Inferior parietal cortex (tissue), 1 donor: ENCODE results near the gene SP100.
"Not testable (repeated sequence)": the region's sequence is repeated elsewhere in the genome, so short reads cannot be mapped to it uniquely, and the experiment has no call there.

Source experiments
- DNase-seq: peaks from one replicate; pipeline ENCODE4 v3.0.0-alpha.2; 2016; ENCODE audit errors: extremely low spot score

The SP100 gene

DNA sequence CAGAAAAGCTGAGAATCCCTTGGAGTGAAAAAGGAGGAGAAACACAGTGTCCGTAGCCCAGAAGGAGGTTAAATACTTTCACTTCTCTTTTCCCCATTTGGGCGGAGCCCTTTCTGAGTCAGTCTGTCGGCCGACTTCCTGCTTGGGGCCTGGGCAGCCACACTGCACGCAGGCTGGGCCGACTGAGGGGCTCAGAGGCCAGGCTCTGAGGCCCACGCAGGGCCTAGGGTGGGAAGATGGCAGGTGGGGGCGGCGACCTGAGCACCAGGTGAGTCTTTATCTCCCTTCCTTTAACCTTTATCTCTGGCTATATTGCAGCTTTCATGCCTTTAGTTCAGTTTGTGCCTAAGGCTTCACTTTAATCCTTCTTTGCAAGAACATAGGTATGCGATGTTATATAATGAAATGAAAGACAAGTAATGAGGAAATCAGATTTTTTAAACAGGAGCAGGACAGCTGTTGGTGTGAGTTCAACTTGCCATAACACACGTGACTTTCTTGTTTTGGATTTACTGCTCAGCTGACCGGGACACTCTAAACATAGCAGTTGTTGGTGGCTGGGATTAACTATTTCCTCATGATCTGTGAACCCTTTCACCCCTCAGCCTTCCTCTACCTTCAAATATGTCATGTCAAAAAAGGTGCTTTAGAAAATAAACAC, at the start of gene SP100:
Gene SP100 (plus strand): TSS at position 141 of the 661 bp plus-strand sequence. CDS start 96 bp downstream, at position 237.
- DNase-seq = no peak

DNA sequence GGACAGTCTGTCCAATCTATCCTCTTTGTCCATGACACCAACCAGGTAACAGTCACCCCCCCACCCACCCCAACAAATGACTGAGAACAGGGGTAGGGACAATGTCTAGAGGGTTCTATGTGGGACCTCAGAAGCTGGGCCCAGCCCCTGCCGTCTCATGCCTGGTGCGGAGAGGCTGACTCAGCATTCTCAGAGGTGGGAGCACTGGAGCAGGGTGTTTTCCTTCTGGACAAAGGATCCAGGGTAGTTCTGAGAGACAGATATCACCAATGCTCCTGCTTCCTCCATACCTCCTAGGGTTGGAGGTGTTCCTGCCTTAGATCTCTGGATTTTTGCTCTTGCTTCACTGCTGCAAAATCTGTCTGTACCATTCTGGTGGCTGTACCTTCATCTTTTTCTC, 33.9 kb upstream of the SP100 start:
- DNase-seq = no peak

DNA sequence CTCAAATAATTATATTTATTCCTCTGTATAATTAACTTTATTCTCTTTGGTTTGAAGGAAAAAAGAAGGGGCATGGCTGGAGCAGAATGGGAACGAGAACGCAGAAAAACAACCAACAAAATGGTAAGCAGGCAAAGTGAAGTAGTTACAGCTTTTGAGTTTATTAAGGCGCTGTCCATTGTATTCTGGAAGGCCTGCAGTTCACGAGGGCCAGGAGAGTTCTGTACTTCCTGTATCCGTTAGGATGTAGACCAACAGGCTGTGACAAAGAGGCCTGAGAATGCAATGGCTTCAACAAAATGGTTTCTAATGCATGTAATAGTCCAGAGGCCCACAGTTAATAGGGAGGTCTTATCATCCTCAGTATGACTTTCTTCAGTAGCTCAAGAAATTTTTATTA, 32.5 kb upstream of the SP100 start:
- DNase-seq = no peak

DNA sequence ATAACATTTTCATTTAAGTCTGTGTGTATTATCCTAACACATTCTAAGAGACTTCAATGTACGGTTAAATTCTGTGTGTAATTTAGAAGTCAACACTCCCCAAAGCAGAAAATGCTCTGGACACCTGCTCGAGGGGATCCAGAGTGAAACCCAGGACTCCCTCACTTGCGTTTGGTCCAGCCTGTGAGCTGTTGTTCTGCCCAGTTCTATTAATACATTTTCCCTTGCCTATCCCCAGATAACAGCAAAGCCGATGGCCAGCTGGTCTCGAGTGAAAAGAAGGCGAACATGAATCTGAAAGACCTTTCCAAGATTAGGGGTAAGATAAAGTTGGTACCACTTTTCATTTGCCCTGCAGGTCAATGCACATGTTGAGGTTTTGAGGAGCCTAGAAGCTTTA, 31.0 kb upstream of the SP100 start:
- no peak for DNase-seq

DNA sequence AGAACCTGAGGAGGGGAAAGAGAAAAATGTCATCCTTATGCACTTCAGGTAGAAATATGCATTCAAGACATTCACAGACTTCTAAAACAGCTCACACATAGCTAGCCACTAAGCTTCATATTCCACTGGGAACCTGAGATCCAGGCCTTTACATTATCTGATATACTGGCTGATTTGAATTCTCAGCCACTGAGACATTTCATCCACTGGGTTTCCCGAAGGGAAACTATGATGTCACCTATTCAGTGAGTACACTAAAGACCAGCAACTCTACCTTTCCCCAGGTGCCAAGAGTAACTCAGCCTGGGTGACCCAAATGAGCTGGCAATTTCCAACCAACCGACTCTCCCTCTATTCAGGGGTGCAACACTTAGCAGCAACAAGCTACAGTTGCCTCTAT, 21.7 kb upstream of the SP100 start:
- DNase-seq = no peak

DNA sequence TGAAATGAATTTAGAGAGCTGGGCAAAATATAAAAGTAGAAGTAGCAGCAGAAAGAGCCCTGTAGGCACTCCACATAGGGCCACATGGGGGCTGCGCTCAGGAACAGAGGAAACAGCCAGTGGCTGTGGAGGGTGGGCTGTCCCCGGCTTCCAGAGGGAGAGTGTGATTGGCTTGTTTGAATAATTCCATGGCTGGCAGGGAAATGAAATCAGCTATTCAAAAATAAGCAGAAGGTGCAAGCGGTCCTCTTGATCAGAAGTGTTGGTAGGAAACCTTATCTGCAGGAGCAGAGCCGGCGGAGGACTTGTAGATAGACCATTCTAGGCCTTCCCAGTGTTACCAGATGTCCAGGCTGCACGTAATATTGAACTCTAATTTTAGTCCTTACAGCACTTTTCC, 17.3 kb upstream of the SP100 start:
- not testable (repeated sequence) for DNase-seq

DNA sequence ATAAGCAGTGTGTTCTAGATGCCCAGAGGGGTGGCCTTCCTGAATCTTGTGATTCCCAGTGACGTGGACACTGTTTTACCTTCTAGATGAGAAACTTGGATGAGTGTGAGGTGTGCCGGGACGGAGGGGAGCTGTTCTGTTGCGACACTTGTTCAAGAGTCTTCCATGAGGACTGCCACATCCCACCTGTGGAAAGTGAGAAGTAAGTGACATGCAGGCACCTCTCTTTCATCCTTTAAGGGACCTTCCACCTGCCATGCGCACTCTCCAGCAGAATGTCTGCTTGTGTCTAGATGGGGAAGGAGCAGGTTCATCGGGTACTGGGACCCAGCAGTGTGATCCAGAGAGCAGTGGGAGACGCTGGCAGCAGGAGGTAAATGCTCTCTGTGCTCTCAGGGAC, 16.0 kb upstream of the SP100 start:
- no peak for DNase-seq

DNA sequence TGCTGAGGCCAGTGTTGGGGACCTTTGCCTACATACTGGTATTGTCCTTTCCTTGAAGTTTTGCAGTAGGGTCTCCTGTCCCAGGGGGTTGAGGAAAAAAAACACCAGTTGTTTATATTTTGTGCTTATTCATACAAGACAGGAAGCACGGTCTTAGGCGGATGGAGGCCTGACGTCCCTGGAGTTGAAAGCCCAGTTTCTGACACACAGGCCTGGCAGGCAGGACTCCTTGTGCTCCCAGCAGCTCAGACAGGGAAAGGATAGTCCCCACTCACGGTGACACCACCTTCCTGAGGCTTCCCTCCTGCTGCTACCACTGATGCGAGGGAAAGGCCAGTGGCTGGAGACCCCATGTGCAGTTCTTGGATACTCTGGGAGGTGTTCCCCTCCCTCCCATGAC, 15.5 kb upstream of the SP100 start:
- DNase-seq = no peak

DNA sequence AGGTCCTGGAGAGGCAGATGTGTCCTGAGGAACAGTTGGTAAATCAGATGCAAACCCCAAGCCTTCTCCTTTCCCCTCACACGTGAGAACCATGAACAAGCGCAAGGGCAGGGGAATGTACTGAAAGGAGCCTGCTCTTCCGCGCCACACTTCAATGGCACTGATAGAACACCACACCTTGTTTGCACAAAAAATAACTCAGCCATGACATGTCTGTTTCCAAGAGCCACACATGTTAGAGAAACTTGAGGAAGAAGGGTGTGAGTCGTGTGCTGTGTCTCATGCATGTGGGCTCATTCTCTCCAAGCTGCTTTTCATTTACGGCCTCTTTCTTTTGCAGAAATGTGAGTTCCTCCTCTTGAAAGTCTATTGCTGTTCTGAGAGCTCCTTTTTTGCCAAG, 15.0 kb upstream of the SP100 start:
- DNase-seq = not testable (repeated sequence)

DNA sequence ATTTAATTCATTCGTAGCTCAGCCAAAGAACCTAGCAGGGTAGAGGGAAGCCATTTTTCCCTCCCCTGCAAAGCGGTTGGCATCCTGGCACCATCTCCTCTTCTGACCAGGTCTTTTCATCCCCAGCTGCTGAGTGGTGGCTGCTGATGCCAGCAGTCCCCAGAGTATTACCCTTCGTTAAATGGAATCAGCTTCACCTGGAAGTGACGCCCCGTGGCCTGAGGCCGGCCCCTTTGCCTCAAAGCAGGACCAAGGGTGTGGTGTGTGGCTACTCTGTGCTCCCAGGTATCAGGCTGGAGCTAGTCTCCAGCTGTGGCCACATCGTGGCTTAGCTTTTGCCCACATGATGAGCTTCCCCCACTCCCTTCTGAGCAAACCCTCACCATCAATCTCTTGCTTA, 12.3 kb upstream of the SP100 start:
- no peak for DNase-seq

DNA sequence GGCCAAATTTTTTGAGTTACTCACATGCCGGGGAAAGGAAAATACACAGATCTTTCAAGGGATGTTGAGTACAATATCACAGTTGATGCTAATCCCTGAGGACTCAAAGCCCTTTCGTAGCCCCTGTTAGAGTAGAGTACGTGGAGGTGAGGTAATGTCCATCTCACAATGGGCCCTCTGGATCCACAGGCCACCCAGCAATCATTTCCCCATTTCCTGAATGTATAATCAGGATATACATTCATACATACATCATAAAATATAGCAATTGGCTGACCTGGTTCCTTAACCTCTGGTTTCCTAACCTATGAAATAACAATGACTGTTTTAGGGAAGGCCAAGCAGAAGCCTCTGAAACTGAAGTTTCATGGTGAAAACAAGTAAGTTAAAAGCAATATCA, 10.2 kb upstream of the SP100 start:
- no peak for DNase-seq

DNA sequence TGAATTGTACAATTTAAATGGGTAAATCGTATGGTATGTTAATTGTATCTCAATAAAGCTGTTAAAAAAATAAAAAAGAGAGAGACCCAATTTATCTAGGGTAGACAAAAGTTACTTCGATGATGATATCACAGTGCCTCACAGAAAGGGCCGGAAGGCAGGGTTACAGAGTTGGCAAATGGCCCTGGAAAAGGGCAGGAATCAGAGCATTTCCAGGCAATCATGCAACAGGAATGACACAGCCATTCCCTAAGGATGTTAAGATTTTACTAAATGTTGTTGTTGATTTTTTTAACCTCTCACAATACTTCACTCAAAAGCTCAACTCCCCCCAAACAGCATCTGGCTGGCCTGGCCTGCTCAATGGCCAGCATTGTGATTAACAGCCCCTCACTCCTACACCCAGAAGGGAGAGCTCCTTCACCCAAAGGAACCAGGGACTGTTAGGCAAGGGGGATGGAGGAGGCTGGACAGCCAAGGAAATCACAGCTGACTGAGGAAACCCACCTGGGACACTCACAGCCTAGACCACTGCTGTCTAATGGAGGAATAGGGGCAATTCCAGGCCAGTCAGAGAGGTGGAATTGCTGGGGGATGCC, 7.7 kb upstream of the SP100 start:
- no peak for DNase-seq

DNA sequence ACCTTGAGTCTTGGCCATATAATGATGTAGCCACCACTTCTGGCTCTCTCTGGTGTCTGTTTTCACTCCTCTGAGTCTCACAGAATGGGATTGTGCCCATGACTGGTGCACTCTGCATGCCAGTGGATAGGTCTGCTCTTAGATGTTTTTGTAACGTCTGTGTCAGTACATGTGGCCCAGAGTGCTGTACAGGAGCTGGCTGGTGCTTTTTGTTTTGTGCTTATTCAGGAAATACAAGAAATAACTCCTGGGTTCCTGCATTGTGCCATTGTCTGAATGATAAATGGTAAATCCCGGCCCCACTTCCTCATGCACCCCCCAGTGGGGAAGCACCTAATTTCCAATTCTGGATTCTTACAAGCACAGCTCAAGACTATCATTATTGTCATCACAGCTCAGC, 6.7 kb upstream of the SP100 start:
- DNase-seq = not testable (repeated sequence)

DNA sequence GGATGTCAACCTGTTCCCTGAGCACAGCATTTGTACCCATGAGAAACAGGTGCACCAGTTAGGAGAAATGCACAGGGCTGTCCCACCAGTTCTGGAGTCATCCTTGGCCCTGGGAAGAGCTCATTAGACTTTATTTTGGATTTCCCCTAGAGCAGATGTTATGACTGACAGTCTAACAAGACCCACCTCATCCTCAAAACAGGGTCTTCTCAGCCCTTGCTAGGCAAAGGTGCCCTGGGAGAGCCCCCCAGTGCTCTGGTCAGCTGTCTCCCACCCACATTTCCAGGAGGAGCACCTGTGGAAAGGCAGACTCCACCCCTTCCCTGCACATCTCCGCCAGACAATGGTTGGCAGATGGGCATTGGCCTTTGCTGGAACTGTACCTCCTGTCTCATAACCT, 5.7 kb upstream of the SP100 start:
- DNase-seq = no peak

DNA sequence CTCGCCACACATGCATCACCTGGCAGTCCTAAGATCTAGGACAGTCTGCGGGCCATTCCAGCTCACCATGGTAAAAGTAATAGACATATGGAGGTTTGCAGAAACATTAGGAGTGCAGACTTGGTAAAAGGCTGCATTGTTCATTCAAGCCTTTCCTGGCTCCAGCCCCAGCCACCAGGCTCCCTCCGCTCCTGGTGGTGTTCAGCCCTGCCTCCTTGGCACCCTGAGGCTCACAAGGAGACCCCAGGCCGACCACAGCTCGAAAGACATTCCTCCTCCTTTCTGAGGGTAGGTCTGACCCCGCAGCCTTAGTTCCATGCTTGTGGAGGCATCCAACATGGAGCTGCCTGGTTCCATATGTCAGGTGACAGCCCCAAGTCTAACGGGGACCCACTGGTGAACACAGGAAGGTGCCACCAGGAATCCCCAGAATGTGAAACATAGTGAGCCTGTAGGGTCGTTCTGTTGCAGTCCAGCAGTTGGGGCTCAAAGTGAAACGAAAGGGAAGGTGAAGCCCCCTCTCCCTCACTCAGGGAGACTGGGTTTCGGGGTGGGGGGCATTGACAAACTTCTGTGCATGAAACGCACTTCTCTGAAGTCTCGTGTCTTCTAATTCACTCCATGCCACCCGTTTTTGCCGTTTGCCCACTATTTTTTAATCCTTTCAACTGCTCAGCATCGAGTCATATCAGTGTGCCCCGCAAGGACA, 5.0 kb upstream of the SP100 start:
- no peak for DNase-seq

DNA sequence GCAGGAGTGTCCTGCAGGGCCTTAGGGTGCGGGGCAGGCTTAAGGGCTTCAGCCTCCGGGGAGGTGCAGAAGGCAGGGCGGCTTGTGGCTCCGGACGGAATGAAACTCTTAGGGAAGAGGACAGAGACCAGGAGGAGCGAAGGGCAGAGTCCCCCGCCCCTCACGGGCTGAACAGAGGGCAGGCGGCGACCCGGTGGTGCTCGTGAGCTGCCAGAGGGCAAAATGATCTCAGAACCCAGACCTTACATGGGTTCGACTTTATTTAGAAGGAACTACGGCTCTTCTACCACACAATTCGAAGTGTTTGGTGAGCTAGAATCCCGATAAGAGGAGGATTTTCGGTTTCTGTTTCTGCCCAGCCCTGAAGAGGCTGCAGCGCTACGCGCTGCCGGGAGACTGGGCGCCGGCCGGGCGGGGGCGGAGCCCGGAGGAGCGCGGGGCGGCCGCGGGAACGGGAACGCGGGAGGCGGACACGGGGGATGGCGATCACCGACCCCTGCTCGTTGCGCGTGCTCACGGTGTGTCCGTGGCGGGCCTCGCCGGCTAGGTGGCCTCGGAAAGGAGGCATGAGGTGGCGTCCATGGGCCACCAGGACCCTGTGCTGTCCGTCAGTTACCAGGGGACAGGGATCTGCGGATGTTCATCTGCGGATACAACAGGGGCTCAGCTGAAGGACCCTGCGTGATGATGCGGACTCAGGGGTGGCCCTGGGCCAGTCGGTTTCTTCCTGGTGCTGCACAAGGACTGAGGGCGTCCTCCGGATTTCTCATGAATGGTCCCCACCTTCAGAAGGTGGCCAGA, 4.2 kb upstream of the SP100 start:
- peak; percentile 34 for DNase-seq

DNA sequence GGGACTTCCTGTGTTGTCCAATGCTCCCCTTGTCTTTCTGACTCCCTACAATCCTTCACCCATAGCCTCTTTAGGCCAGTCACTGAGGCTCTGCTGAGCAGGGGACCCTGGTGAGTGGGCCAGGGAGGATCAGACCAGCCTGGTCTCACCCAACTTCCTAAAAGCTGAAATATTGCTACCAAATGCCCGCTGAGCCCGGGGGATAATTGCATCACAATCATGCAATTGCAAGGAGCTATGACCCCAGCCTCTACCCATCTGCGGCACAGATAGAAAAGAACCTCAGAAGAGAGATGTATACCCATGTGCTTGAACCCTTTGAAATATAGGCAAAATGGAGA, 3.7 kb upstream of the SP100 start:
- no peak for DNase-seq

DNA sequence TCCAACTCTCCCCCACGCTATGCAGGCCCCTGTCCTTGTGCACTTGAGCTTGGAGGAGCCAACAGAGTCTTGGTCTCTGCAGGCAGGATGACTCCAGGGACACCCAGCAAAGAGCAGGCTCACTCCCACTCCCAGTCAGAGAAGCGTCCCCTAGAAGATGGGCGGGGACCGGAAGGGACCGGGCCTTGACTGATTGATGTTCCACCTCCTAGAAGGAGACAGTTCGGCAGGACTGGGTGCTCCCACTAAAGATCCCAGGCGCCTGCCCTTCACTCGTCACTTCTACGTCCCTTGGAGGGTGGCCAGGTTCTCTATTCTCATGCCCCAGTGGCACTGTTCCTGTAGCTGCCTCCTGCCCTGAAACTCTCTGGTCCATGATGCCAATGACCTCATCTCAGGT, 3.2 kb upstream of the SP100 start:
- DNase-seq = no peak

DNA sequence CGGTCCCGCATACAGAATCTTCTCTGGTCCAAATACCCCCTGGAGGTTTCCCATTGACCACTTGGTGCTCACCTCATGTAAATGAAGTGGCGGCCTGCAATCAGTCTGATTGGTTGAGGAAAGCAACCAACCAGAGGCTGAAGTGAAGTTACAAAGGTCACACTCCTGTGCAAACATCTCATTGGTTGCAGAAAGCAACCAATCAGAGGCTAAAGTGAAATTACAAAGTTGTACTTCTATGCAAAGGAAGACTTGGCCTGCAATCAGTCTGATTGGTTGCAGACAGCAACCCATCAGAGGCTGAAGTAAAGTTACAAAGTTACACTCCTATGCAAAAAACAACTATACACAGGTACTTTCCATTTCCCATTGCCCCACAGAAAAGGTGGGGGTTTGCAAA, 2.5 kb upstream of the SP100 start:
- no peak for DNase-seq

DNA sequence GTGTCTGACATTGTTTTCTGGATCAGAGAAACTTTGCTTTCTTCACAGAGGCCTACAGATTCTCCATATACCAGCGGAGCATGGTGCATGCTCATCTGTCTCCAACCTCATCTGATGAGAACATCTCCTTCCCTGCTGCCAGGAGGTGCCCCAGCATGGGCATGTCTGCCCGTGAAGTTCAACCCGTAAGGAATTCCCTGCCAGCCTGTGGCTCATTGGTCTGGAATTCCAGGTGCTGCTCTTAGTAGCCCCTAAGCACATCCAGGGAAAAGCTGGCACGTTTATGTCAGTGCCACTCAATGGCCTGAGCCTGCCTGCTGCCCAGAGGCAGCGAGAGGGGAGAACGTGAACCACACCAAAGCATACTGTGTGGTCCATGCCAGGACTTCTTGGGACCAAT, 1.7 kb upstream of the SP100 start:
- no peak for DNase-seq

DNA sequence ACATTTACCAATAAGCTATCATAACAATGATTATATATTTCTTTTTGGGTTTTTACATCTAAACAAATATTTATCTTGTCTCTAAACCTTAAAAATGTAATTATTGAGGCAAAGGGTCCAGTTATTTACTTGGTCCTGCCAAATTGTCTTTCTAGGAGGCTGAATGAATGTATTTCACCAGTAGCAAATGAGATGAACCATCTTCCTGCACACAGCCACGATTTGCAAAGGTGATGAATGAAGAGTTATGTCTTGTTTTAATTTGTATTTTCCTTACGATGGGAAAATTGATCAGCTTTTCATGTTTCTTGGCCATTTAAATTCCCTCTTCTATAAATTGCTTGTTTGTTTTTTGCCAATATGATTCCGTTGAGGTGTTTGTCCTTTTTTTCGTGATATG, 1.4 kb downstream of the SP100 start:
- DNase-seq = no peak

DNA sequence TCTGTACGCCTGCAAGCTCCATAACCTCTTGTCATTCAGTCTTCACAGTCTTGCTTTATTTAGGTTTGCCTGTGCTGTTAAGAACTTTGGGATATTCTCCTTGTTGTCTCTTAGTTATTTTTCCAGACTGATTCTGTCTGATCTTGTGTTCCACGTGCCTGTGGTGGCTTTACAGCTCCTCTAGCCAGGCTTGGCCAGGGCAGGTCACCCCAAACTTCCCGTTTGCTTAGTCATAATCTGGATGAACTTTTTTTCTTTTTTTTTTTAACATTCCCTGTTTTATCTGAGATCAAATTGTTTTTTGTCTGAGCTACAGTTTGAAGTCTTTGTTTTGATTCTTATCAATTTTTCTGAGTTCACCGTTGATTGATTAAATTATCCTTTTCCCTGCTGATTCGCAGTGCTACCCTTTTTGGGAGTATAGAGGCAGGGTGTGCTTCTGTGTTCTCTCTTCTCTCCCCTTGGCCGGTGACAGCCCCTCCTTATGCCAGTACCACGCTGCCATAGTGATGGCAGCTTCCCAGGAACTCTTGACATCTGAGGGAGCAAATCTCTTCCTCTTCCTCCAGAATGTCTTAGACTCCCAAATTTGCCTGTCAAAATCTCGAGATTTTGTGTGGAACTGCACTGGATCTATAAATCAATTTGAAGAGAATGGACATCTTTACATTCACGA, 2.5 kb downstream of the SP100 start:
- no peak for DNase-seq
